Measurements from ENCODE around the gene C1orf198. TPM values are rescaled to one million over a fixed set of nuclear protein-coding genes. Genes with fewer than 3 reads are reported as not detected.

The C1orf198 gene
- total RNA-seq, 1 experiment from 2014 or later = 22.9 TPM

GRCh38 chr1:230898144-230898543 lies 29.8 kb upstream of the C1orf198 start:
- ChIA-PET CTCF (no interaction called here), RAD21 (ENCODE audit: low non-redundant PET in 1 of 2, low total read pairs in 2 of 2, uncharacterized antibody in 2 of 2, unreplicated experiment in 2 of 2) (interaction anchor here in 1 of 2 experiments (0.6 kb wide), 1 partner anchor 30 kb away, joined by 4 read pairs; the partner anchor contains the start of gene C1orf198), POLR2A (no interaction called here)
- intact Hi-C loops (cut with micrococcal nuclease) = no loop called here
- no peaks in the 10 kb centered on the region for H3K4me1 ChIP-seq (ENCODE audit: control insufficient read depth in 1 of 2, insufficient read depth in 2 of 2, low read length in 2 of 2)
- H3K9me3 ChIP-seq (ENCODE audit: control insufficient read depth in 1 of 2, insufficient read depth in 1 of 2, low read depth in 1 of 2, low read length in 2 of 2) = no peaks in the 10 kb centered on the region
- H3K9ac ChIP-seq (ENCODE audit: low read length) = no peak overlapping the region
- no peak for DNase-seq (ENCODE audit: low read depth, low spot score)
- no peak overlapping the region for H3K4me2 ChIP-seq (ENCODE audit: low read length)
- no peaks in the 10 kb centered on the region for H3K79me2 ChIP-seq (ENCODE audit: insufficient read depth, low read length)
- ATAC-seq = no peak
- BruUV-seq (replicated peaks) = TSS peak; percentile 32
- H3K36me3 ChIP-seq (ENCODE audit: control insufficient read depth in 1 of 2, insufficient read depth in 2 of 2, low read length in 2 of 2) = no peaks in the 10 kb centered on the region
- no peaks in the 10 kb centered on the region for H3K27me3 ChIP-seq (ENCODE audit: insufficient read depth, low read length)
- no peak for TF ChIP-seq MAX (IDR thresholded peaks at IDR 0.05)
- no peak for TF ChIP-seq CTCF (IDR thresholded peaks at IDR 0.05 in 2 of 3, conservative IDR thresholded peaks at IDR 0.05 in 1 of 3; ENCODE audit: borderline replicate concordance in 1 of 3, insufficient read depth in 1 of 3, low read depth in 2 of 3, low read length in 2 of 3)
- TF ChIP-seq ATF3 (IDR thresholded peaks at IDR 0.05) = no peak
- no peak for TF ChIP-seq POLR2A (IDR thresholded peaks at IDR 0.05; ENCODE audit: borderline replicate concordance, extremely low read depth, insufficient read depth, insufficient read length)
- TF ChIP-seq SRF (IDR thresholded peaks at IDR 0.05; ENCODE audit: low read depth) = no peak
- no peak for TF ChIP-seq ZNF274 (IDR thresholded peaks at IDR 0.05; ENCODE audit: low read depth, low read length)
- no peak for TF ChIP-seq SP1 (IDR thresholded peaks at IDR 0.05; ENCODE audit: low read depth)
- TF ChIP-seq ZFX (IDR thresholded peaks at IDR 0.05) = no peak
- TF ChIP-seq YY1 (IDR thresholded peaks at IDR 0.05; ENCODE audit: extremely low read depth, insufficient replicate concordance, low read depth, low read length) = no peak
- TF ChIP-seq EZH2phosphoT487 (IDR thresholded peaks at IDR 0.05; ENCODE audit: borderline replicate concordance) = no peak
- TF ChIP-seq RAD21 (IDR thresholded peaks at IDR 0.05; ENCODE audit: low read depth) = no peak
- TF ChIP-seq ELF1 (IDR thresholded peaks at IDR 0.05; ENCODE audit: borderline replicate concordance, low read depth) = no peak
- no peak for TF ChIP-seq REST (IDR thresholded peaks at IDR 0.05; ENCODE audit: low read depth)
- no peak for TF ChIP-seq CBX3 (IDR thresholded peaks at IDR 0.05; ENCODE audit: low read depth)
- TF ChIP-seq EZH2 (IDR thresholded peaks at IDR 0.05) = no peak
- no peak for TF ChIP-seq FOSL1 (IDR thresholded peaks at IDR 0.05; ENCODE audit: low read depth)
- TF ChIP-seq POLR2AphosphoS5 (IDR thresholded peaks at IDR 0.05; ENCODE audit: low read depth, low read length) = no peak
- no peak for TF ChIP-seq CEBPB (IDR thresholded peaks at IDR 0.05; ENCODE audit: low read depth)
- TF ChIP-seq TCF7L2 (IDR thresholded peaks at IDR 0.05; ENCODE audit: borderline replicate concordance, extremely low read depth, insufficient read depth, insufficient read length) = no peak
- no peaks in the 10 kb centered on the region for H4K20me1 ChIP-seq (ENCODE audit: insufficient read depth)
- no peaks in the 10 kb centered on the region for H3K9me2 ChIP-seq (ENCODE audit: insufficient read depth)
- no peak overlapping the region for H2AFZ ChIP-seq (ENCODE audit: low read depth, low read length, poor library complexity, severe bottlenecking)
- H3K27ac ChIP-seq (ENCODE audit: low read depth, low read length) = no peak overlapping the region
- no peak overlapping the region for H3K4me3 ChIP-seq (replicated peaks in 1 of 2; ENCODE audit: low read depth in 1 of 2, low read length in 2 of 2)

Data from HCT116 (cell line).